ENCODE results near the gene RNF11. TPM values are rescaled to one million over a fixed set of nuclear protein-coding genes. Genes with fewer than 3 reads are reported as not detected.

Gene RNF11
- total RNA-seq, 4 donors from 2014 or later: 73.4 to 92.6 (median 78.2) TPM

- TF ChIP-seq, protein P1, sequence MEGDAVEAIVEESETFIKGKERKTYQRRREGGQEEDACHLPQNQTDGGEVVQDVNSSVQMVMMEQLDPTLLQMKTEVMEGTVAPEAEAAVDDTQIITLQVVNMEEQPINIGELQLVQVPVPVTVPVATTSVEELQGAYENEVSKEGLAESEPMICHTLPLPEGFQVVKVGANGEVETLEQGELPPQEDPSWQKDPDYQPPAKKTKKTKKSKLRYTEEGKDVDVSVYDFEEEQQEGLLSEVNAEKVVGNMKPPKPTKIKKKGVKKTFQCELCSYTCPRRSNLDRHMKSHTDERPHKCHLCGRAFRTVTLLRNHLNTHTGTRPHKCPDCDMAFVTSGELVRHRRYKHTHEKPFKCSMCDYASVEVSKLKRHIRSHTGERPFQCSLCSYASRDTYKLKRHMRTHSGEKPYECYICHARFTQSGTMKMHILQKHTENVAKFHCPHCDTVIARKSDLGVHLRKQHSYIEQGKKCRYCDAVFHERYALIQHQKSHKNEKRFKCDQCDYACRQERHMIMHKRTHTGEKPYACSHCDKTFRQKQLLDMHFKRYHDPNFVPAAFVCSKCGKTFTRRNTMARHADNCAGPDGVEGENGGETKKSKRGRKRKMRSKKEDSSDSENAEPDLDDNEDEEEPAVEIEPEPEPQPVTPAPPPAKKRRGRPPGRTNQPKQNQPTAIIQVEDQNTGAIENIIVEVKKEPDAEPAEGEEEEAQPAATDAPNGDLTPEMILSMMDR (IDR thresholded peaks at IDR 0.05): no peak
- no peak for ATAC-seq (ENCODE audit: low FRiP score)
- DNase-seq (ENCODE audit: low spot score): no peak
These were observed 53.8 kb downstream of the RNF11 start for GRCh38 chr1:51289676-51290488.

DNA sequence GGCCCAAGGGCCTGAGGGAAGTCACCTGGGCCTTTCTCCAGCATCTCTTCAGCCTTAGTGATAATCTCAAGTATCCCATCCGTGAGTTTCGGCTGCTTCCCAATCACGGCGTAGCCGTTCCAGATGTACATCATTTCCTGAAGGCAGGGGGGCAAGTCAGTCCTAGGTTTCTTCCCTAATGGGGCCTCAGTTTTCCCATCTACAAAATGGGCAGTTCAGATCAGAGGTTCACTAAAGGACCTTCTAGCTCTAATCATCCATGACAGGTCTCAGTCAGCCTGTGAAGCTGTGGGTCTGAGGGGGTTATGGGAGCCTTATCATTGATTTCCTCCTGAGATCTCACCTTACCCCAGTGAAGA lies 54.4 kb downstream of the RNF11 start:
- TF ChIP-seq, protein P1 (IDR thresholded peaks at IDR 0.05): no peak
- no peak for ATAC-seq (ENCODE audit: low FRiP score)
- DNase-seq (ENCODE audit: low spot score): no peak

DNA sequence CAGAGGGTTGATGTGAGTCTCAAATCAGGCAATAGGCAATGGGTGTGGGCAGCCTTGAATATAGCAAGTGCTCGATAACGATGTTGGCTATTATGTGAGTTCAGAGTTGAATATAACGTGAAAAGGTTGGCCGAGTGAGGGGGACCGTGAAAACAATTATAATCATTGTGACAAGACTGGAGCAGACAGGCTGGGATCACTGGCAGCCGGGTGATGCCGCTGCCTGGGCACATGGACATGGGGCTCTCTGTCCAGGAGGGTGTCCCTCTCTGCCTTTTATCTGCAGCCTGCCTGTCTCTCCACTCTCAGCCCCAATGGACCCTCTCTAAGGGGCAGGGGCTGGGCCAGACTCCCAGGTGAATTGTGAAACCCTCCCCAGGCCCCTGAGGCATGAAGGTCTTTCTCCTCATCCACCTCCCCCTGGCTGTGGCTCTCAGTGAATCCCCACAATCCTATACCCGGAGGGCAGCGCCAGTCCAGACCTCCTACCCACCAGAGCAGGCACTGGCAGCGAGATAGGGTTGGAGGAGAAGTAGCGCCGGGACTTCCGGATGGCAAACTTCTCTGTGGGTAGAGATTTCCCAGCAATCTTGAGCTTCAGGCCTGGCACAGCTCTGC lies 57.9 kb downstream of the RNF11 start:
- TF ChIP-seq, protein P1 (IDR thresholded peaks at IDR 0.05): no peak
- no peak for DNase-seq (ENCODE audit: low spot score)
- no peak for ATAC-seq (ENCODE audit: low FRiP score)

DNA sequence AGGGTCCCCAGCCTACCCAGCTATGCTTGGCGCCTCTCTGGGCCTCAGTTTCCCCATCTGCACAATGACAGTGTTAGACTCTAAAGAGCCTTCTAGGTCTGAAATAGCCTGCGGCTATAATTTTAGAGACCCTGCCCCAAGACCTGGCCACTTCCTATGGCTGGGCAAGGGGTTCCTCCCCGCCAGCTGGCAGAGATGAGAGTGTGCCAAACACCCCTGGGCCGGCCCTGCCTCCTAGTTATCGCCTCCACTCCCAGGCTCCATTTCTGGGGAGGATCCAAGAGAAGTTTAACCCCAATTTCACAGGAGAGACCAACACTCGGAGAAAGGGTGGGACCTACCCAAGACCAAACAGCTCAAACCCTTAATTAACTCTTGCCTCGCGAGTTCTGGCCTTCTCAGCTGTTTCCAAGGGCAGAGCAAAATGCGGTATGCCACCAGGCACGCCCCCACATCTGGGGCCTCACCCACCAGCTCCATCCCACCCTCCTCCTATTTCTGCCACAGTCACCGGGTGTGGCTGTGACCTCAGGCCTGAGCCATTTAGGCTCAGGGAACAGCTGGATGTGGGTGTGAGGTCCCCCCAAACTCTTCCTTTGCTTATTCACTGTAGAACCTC lies 58.6 kb downstream of the RNF11 start:
- ATAC-seq (ENCODE audit: low FRiP score) (no peak), DNase-seq (ENCODE audit: low spot score) (no peak)
- TF ChIP-seq, protein P1 (IDR thresholded peaks at IDR 0.05): no peak

GRCh38 chr1:51295926-51296325 lies 59.9 kb downstream of the RNF11 start:
- TF ChIP-seq, protein P1 (IDR thresholded peaks at IDR 0.05): no peak
- ATAC-seq (ENCODE audit: low FRiP score) (no peak), DNase-seq (ENCODE audit: low spot score) (no peak)

DNA sequence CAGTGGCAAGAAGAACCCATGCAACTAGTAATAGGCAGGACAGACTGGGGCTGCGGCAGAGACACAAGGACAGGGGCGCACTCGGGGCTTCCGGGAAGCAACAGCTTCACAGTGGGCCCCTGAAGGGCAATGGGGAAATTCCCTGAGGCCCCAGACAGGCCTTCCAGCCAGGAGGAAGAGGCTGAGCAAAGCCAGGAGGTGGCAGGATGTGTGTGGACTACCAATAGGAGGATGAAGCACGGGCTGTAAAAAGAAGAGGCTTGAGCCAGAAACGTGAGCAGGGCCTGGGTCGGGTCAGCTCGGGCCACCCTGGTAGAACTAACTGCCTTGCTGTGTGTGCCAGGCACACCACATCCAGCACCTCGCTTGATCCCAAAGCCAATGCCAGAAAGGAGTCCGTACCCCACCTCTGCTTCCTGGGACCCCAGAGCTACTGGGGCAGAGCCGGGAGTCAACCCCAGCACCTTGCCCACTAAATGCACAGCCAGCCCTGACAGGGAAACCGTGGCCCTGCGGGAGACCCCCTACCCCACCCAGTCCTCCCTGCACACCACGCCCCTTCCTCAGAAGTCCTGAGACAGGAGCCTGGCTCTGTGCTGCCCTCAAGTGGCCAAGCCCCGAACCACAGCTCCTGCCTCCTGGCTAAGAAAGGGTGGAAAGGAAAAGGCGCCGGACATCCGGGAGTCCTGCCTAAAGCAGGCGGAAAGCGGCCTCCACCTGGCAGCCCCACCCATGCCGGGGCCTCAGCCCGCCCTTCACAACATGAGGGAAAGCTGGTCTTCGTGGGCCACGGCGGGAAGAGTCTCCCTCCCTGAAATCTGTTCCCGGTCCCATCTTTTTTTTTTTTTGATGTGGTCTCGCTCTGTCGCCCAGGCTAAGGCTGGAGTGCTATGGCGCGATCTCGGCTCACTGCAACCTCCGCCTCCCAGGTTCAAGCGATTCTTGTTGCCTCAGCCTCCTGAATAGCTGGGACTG lies 60.6 kb downstream of the RNF11 start:
- ATAC-seq (ENCODE audit: low FRiP score): peak; percentile 68
- peak; percentile 64 for DNase-seq (ENCODE audit: low spot score)
- TF ChIP-seq, protein P1 (IDR thresholded peaks at IDR 0.05): peak in 1 of 3 donors; percentile 64
